Activated CD8-positive, alpha-beta T cell treated with anti-CD3 and anti-CD28 coated beads, Interleukin-2, amount 10 ng/mL, durations not matched to agents 7 days and 5 days (primary cell): ENCODE data around the gene MRPS9. TPM values are rescaled to one million over a fixed set of nuclear protein-coding genes. Genes with fewer than 3 reads are reported as not detected.
A peak's percentile ranks its signal among the peaks of the same experiment; 100 is the strongest.

Source experiments
- ATAC-seq: fragments of 150-1000 bp; cut with Tn5 transposase; one replicate; pipeline ENCODE4 v1.10.0; 2021; ENCODE audit warnings: moderate library complexity
- CTCF ChIA-PET: fragments of 350-600 bp; sonication (Branson Sonifier 250); formaldehyde crosslinking; loops from one replicate; lab custom pipeline; 2021; ENCODE audit warnings: antibody characterized with exemption; lab: Charles Lee
- POLR2A ChIA-PET: fragments of 350-600 bp; sonication (Branson Sonifier 250); formaldehyde crosslinking; loops from one replicate; lab custom pipeline; 2021; ENCODE audit warnings: antibody characterized with exemption; lab: Charles Lee
- DNase-seq: peaks from one replicate; pipeline ENCODE4 v3.0.0-alpha.2; 2020
- H3K27ac Mint-ChIP-seq: one replicate; pipeline ENCODE4 v1.8.0; 2021; ENCODE audit warnings: mild to moderate bottlenecking, mixed read lengths
- H3K27me3 Mint-ChIP-seq: one replicate; pipeline ENCODE4 v1.8.0; 2021; ENCODE audit warnings: low read depth, mixed read lengths
- H3K36me3 Mint-ChIP-seq: one replicate; pipeline ENCODE4 v1.8.0; 2021; ENCODE audit warnings: low read depth, mixed read lengths
- H3K4me1 Mint-ChIP-seq: one replicate; pipeline ENCODE4 v1.8.0; 2021; ENCODE audit warnings: low read depth, mixed read lengths
- H3K4me3 Mint-ChIP-seq: one replicate; pipeline ENCODE4 v1.8.0; 2021; ENCODE audit warnings: mild to moderate bottlenecking, mixed read lengths
- H3K9me3 Mint-ChIP-seq: one replicate; pipeline ENCODE4 v1.8.0; 2022; ENCODE audit warnings: mixed read lengths; ENCODE audit not compliant: insufficient read depth
- total RNA-seq, 2 experiments: library from RNA; stranded (reverse); gene quantifications; one replicate each; pipeline ENCODE4 v1.2.3, GENCODE V29; 2021

Gene MRPS9
- 10 to 100 TPM; 24.9 to 25.2 TPM for total RNA-seq

GRCh38 chr2:105037572-105038382 lies at the start of gene MRPS9:
Gene MRPS9 (plus strand): TSS chr2:105038069. CDS start chr2:105038093, 24 bp downstream.
- Mint-ChIP-seq H3K27me3 (no peaks in the 10 kb centered on the region), H3K4me1 (peaks cover 32% of the 10 kb centered on the region), H3K9me3 (no peaks in the 10 kb centered on the region), H3K36me3 (peaks cover 4% of the 10 kb centered on the region), H3K4me3 (peak within 1 kb of the TSS; percentile 97), H3K27ac (peak within 1 kb of the TSS; percentile 93)
- peak; percentile 98 for DNase-seq
- ChIA-PET POLR2A (interaction anchor here (1.0 kb wide), 1 partner anchor 37 kb away, joined by 5 read pairs; no protein-coding TSS in a partner anchor), CTCF (interaction anchor here (0.9 to 1.2 kb wide), 3 partner anchors 13 to 257 kb away, joined by 3 read pairs; no protein-coding TSS in a partner anchor)
- ATAC-seq, result peak; percentile 99

- no peaks in the 10 kb centered on the region for H3K36me3 Mint-ChIP-seq
- no peak overlapping the region for H3K4me3 Mint-ChIP-seq
- POLR2A ChIA-PET, result no interaction called here
- DNase-seq (no peak), ATAC-seq (no peak)
- peaks cover 2% of the 10 kb centered on the region for H3K27me3 Mint-ChIP-seq
- no peak overlapping the region for H3K27ac Mint-ChIP-seq
- H3K9me3 Mint-ChIP-seq, result peaks cover 14% of the 10 kb centered on the region
- CTCF ChIA-PET, result no interaction called here
- no peaks in the 10 kb centered on the region for H3K4me1 Mint-ChIP-seq
These were observed 32.5 kb upstream of the MRPS9 start for GRCh38 chr2:105005181-105005951.

- Mint-ChIP-seq H3K9me3 (peaks cover 14% of the 10 kb centered on the region), H3K4me3 (no peak overlapping the region), H3K4me1 (no peaks in the 10 kb centered on the region), H3K36me3 (no peaks in the 10 kb centered on the region), H3K27me3 (peaks cover 2% of the 10 kb centered on the region), H3K27ac (no peak overlapping the region)
- ChIA-PET CTCF (no interaction called here), POLR2A (no interaction called here)
- DNase-seq (no peak), ATAC-seq (no peak)
These were observed 30.5 kb upstream of the MRPS9 start for GRCh38 chr2:105007367-105007766.

- H3K27me3 Mint-ChIP-seq, result no peaks in the 10 kb centered on the region
- CTCF ChIA-PET, result no interaction called here
These were observed 5.4 kb upstream of the MRPS9 start for GRCh38 chr2:105032476-105032875.

GRCh38 chr2:105034170-105034569 lies 3.7 kb upstream of the MRPS9 start:
- peaks cover 2% of the 10 kb centered on the region for H3K36me3 Mint-ChIP-seq
- ATAC-seq (no peak), DNase-seq (no peak)
- ChIA-PET CTCF (no interaction called here), POLR2A (no interaction called here)
- H3K27me3 Mint-ChIP-seq, result no peaks in the 10 kb centered on the region
- H3K4me3 Mint-ChIP-seq, result no peak overlapping the region
- H3K4me1 Mint-ChIP-seq, result peaks cover 22% of the 10 kb centered on the region
- H3K9me3 Mint-ChIP-seq, result no peaks in the 10 kb centered on the region
- no peak overlapping the region for H3K27ac Mint-ChIP-seq

More at GRCh38 chr2:105032476-105032875, 5.4 kb upstream of the MRPS9 start:
- Mint-ChIP-seq H3K36me3 (no peaks in the 10 kb centered on the region), H3K9me3 (no peaks in the 10 kb centered on the region), H3K27ac (no peak overlapping the region), H3K4me3 (no peak overlapping the region), H3K4me1 (peaks cover 10% of the 10 kb centered on the region)
- POLR2A ChIA-PET, result no interaction called here
- ATAC-seq (no peak), DNase-seq (no peak)

- ChIA-PET POLR2A (interaction anchor here (1.0 kb wide), 1 partner anchor 37 kb away, joined by 5 read pairs; no protein-coding TSS in a partner anchor), CTCF (interaction anchor here (0.9 to 1.2 kb wide), 3 partner anchors 12 to 257 kb away, joined by 3 read pairs; no protein-coding TSS in a partner anchor)
- DNase-seq (no peak), ATAC-seq (no peak)
- no peaks in the 10 kb centered on the region for H3K27me3 Mint-ChIP-seq
- H3K9me3 Mint-ChIP-seq, result no peaks in the 10 kb centered on the region
- peak overlapping the region; percentile 93 for H3K27ac Mint-ChIP-seq
- H3K4me1 Mint-ChIP-seq, result peaks cover 32% of the 10 kb centered on the region
- H3K4me3 Mint-ChIP-seq, result peak overlapping the region; percentile 97
- peaks cover 4% of the 10 kb centered on the region for H3K36me3 Mint-ChIP-seq
These were observed 653 bp downstream of the MRPS9 start for GRCh38 chr2:105038383-105039061.

- Mint-ChIP-seq H3K27ac (no peak overlapping the region), H3K4me1 (peaks cover 32% of the 10 kb centered on the region), H3K9me3 (no peaks in the 10 kb centered on the region), H3K4me3 (peak overlapping the region; percentile 13), H3K27me3 (no peaks in the 10 kb centered on the region), H3K36me3 (peaks cover 4% of the 10 kb centered on the region)
- ChIA-PET CTCF (interaction anchor here (0.6 kb wide), 1 partner anchor 191 kb away, joined by 3 read pairs; no protein-coding TSS in a partner anchor), POLR2A (no interaction called here)
- ATAC-seq (no peak), DNase-seq (no peak)
These were observed 1.7 kb downstream of the MRPS9 start for GRCh38 chr2:105039559-105039958.

- H3K27me3 Mint-ChIP-seq, result no peaks in the 10 kb centered on the region
- H3K27ac Mint-ChIP-seq, result no peak overlapping the region
- CTCF ChIA-PET, result no interaction called here
- H3K4me1 Mint-ChIP-seq, result peaks cover 34% of the 10 kb centered on the region
- H3K36me3 Mint-ChIP-seq, result peaks cover 16% of the 10 kb centered on the region
- DNase-seq, result no peak
- no peak overlapping the region for H3K4me3 Mint-ChIP-seq
- ATAC-seq, result no peak
- no peaks in the 10 kb centered on the region for H3K9me3 Mint-ChIP-seq
- POLR2A ChIA-PET, result no interaction called here
These were observed 4.3 kb downstream of the MRPS9 start for GRCh38 chr2:105042189-105042588.

- H3K36me3 Mint-ChIP-seq, result peaks cover 34% of the 10 kb centered on the region
- no peak for DNase-seq
- no peak overlapping the region for H3K4me3 Mint-ChIP-seq
- no peaks in the 10 kb centered on the region for H3K27me3 Mint-ChIP-seq
- no peaks in the 10 kb centered on the region for H3K9me3 Mint-ChIP-seq
- ChIA-PET CTCF (no interaction called here), POLR2A (no interaction called here)
- no peak for ATAC-seq
- H3K4me1 Mint-ChIP-seq, result no peaks in the 10 kb centered on the region
- no peak overlapping the region for H3K27ac Mint-ChIP-seq
These were observed 14.9 kb downstream of the MRPS9 start for GRCh38 chr2:105052773-105053172.

- Mint-ChIP-seq H3K4me3 (no peak overlapping the region), H3K9me3 (no peaks in the 10 kb centered on the region), H3K4me1 (no peaks in the 10 kb centered on the region), H3K27me3 (no peaks in the 10 kb centered on the region), H3K27ac (no peak overlapping the region), H3K36me3 (peaks cover 30% of the 10 kb centered on the region)
- ChIA-PET POLR2A (no interaction called here), CTCF (no interaction called here)
- DNase-seq, result no peak
- no peak for ATAC-seq
These were observed 17.7 kb downstream of the MRPS9 start for GRCh38 chr2:105055613-105056012.

GRCh38 chr2:105056245-105056644 lies 18.4 kb downstream of the MRPS9 start:
- ChIA-PET CTCF (no interaction called here), POLR2A (interaction anchor here (0.6 kb wide), 1 partner anchor 60 kb away, joined by 3 read pairs; no protein-coding TSS in a partner anchor)
- no peak for DNase-seq
- H3K27me3 Mint-ChIP-seq, result no peaks in the 10 kb centered on the region
- H3K9me3 Mint-ChIP-seq, result no peaks in the 10 kb centered on the region
- H3K36me3 Mint-ChIP-seq, result peaks cover 23% of the 10 kb centered on the region
- no peak for ATAC-seq
- H3K4me1 Mint-ChIP-seq, result no peaks in the 10 kb centered on the region
- no peak overlapping the region for H3K27ac Mint-ChIP-seq
- H3K4me3 Mint-ChIP-seq, result no peak overlapping the region
